Transverse colon (tissue), 4 donors: ENCODE results near the gene ZMYM4.

Source experiments
- POLR2A ChIP-seq: fragments of 450-650 bp; IDR thresholded peaks from one replicate; pipeline ENCODE4 v1.6.1; 2016; ENCODE audit warnings: antibody characterized with exemption, mild to moderate bottlenecking, moderate library complexity
- POLR2AphosphoS5 ChIP-seq, 3 donors: sonication (generic); formaldehyde crosslinking; IDR thresholded peaks; one replicate each; pipeline ENCODE4 v1.6.1; 2016; ENCODE audit warnings: antibody characterized with exemption in 3 of 3
- TF ChIP-seq, protein P1 (sequence below), 5 experiments: fragments of 200-600 bp in 3 of 5; fragments of 450-650 bp in 2 of 5; sonication (generic) in 3 of 5; IDR thresholded peaks; 1 replicate in 2 of 5; 2 replicates in 3 of 5; pipeline ENCODE4 v1.5.1; 2016 to 2017; ENCODE audit warnings: antibody characterized with exemption in 5 of 5, inconsistent platforms in 3 of 5, mild to moderate bottlenecking in 2 of 5, moderate library complexity in 1 of 5

DNA sequence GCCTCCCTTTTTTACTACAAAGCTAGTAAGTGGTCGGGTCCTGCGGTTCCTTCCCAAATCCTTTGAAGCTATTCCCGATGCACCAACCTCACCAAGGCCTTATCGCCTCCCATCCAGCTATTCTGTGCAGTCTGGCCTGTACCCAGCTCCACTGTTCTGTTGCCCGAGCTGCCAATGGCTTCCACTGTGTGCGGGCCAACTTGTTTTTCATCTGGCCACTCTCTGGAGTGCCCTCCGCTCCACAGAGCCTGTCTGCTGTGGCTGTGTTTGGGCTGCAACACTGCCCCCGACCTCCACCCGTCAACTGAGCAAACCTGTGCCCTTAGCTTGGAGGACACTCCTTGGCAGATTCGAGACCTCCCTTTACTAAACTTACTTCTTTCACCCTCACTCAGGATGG is 163.7 kb downstream of the ZMYM4 start:
- TF ChIP-seq POLR2A (no peak), POLR2AphosphoS5 (IDR thresholded peaks at IDR 0.05) (no peak)
- TF ChIP-seq, protein P1, sequence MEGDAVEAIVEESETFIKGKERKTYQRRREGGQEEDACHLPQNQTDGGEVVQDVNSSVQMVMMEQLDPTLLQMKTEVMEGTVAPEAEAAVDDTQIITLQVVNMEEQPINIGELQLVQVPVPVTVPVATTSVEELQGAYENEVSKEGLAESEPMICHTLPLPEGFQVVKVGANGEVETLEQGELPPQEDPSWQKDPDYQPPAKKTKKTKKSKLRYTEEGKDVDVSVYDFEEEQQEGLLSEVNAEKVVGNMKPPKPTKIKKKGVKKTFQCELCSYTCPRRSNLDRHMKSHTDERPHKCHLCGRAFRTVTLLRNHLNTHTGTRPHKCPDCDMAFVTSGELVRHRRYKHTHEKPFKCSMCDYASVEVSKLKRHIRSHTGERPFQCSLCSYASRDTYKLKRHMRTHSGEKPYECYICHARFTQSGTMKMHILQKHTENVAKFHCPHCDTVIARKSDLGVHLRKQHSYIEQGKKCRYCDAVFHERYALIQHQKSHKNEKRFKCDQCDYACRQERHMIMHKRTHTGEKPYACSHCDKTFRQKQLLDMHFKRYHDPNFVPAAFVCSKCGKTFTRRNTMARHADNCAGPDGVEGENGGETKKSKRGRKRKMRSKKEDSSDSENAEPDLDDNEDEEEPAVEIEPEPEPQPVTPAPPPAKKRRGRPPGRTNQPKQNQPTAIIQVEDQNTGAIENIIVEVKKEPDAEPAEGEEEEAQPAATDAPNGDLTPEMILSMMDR (IDR thresholded peaks at IDR 0.05): no peak
